MCF 10A (cell line): Measurements from ENCODE around the gene CD48. TPM values are rescaled to one million over a fixed set of nuclear protein-coding genes. Genes with fewer than 3 reads are reported as not detected.

Source experiments
- BruUV-seq: library from RNA; stranded (reverse); fragments of 400-500 nt; replicated peaks from 2 replicates; lab custom pipeline; 2021; lab: Mats Ljungman, UMichigan
- CTCF ChIA-PET: fragments of 300-600 bp; sonication (Branson Sonifier 250); formaldehyde crosslinking; extraction: SDS; loops from one replicate; lab custom pipeline; 2021; ENCODE audit warnings: antibody characterized with exemption, inconsistent platforms; lab: Yijun Ruan, JAX
- POLR2A ChIA-PET: fragments of 300-600, 350-650 bp; sonication (Branson Sonifier 250); formaldehyde crosslinking; extraction: SDS; loops from one replicate; lab custom pipeline; 2020; ENCODE audit warnings: antibody characterized with exemption, inconsistent platforms; lab: Yijun Ruan, JAX
- DNase-seq: peaks from one replicate; pipeline ENCODE4 v3.0.0-alpha.2; 2018; ENCODE audit not compliant: unreplicated experiment
- H3K27ac Mint-ChIP-seq: one replicate; pipeline ENCODE4 v1.8.0; 2022; ENCODE audit warnings: mild to moderate bottlenecking, low read depth, mixed read lengths; ENCODE audit not compliant: unreplicated experiment
- H3K27me3 Mint-ChIP-seq: one replicate; pipeline ENCODE4 v1.8.0; 2022; ENCODE audit warnings: mixed read lengths; ENCODE audit not compliant: insufficient read depth, unreplicated experiment
- H3K36me3 Mint-ChIP-seq: one replicate; pipeline ENCODE4 v1.8.0; 2022; ENCODE audit warnings: mild to moderate bottlenecking, moderate library complexity, mixed read lengths; ENCODE audit not compliant: insufficient read depth, unreplicated experiment
- H3K4me1 Mint-ChIP-seq: one replicate; pipeline ENCODE4 v1.8.0; 2022; ENCODE audit warnings: mixed read lengths; ENCODE audit not compliant: insufficient read depth, unreplicated experiment
- H3K4me3 Mint-ChIP-seq: one replicate; pipeline ENCODE4 v1.8.0; 2022; ENCODE audit warnings: mild to moderate bottlenecking, moderate library complexity, mixed read lengths; ENCODE audit not compliant: unreplicated experiment
- H3K9me3 Mint-ChIP-seq: one replicate; pipeline ENCODE4 v1.8.0; 2022; ENCODE audit warnings: mixed read lengths; ENCODE audit not compliant: unreplicated experiment
- CTCF ChIP-seq: fragments of 200-600 bp; IDR thresholded peaks from one replicate; pipeline ENCODE4 v1.8.0; 2022; ENCODE audit warnings: antibody characterized with exemption, mild to moderate bottlenecking; ENCODE audit not compliant: unreplicated experiment
- intact Hi-C: fragments of 100-400 bp; cut with micrococcal nuclease; formaldehyde crosslinking; loops from 2 replicates; pipeline ENCODE4 v1.14.1; 2022
- total RNA-seq: library from RNA; stranded (reverse); gene quantifications from 2 replicates; pipeline ENCODE4 v1.2.3, GENCODE V29; 2022

Gene CD48
- total RNA-seq, 1 experiment from 2014 or later: not detected

DNA sequence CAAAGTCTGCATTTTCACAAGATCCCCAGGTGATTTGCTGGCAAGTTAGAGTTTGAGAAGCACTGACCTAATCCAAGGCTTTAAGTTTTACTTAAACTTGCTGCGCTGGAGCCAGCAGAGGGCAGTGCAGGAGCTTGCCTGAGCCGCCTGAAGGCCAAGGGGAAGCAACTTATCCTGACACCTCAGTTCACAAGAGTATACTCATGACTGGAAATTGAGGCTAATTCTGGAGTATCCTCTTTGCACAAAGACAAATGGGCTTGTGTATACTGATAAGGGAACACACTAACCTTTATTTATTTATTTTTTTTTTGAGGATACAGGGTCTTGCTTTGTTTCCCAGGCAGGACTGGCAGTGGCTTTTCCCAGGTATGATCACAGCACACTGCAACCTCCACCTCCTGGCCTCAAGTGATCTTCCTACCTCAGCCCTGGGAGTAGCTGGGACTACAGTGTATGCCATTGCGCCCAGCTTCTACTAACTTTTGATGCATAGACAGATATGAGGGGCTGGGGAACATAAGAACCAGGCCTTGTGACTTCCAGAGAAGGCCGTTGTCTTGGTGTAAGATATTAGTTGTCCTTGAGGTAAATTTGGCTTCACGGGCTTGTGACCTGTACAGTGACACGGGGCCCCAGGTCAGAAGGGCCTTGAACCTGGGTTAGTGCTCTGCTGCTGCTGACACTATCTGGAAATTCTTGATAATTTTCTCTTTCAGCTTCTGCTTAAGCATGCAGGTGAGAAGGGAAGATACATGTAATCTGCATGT, 35.8 kb downstream of the CD48 start:
- intact Hi-C loops: loop anchor here (1.0 to 10.0 kb wide), 8 partner anchors 51 to 314 kb away; partner anchors contain the start of gene ITLN2
- BruUV-seq: no TSS peak
- DNase-seq: peak; percentile 74
- Mint-ChIP-seq H3K27me3 (peaks cover 31% of the 10 kb centered on the region), H3K4me1 (no peaks in the 10 kb centered on the region), H3K36me3 (no peaks in the 10 kb centered on the region), H3K9me3 (peaks cover 2% of the 10 kb centered on the region), H3K4me3 (no peak overlapping the region), H3K27ac (no peak overlapping the region)
- CTCF ChIA-PET: interaction anchor here (0.5 to 9.5 kb wide), 80 partner anchors 9 to 822 kb away, joined by 3 to 97 read pairs (median 4); partner anchors contain the start of genes CD48, ITLN1, ITLN2 and SLAMF7
- POLR2A ChIA-PET: interaction anchor here (0.6 to 1.6 kb wide), 6 partner anchors 8 to 312 kb away, joined by 3 to 5 read pairs (median 3); no protein-coding TSS in a partner anchor
- TF ChIP-seq CTCF: peak; percentile 90

DNA sequence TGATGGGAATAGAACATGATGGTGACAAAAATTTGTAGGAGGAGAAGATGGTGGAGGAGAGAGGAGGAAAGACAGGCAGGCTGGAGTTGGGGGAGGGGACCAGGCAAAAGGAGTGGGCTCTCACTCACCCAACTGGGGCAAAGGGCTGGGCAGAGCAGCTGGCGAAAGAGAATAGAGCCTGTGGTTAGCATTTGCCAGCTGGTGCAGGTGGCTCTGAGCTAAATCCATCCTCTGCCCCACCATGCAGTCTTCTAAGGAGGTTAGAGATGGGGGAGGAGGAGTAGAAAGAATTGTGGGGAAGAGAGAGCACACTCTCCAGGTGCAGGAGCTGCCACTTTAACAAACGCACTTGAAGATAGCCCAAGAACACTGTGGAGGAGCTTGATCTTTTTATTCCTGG, 37.2 kb downstream of the CD48 start:
- H3K9me3 Mint-ChIP-seq: peaks cover 8% of the 10 kb centered on the region
- no peak for TF ChIP-seq CTCF
- no peak overlapping the region for H3K4me3 Mint-ChIP-seq
- H3K27ac Mint-ChIP-seq: no peak overlapping the region
- DNase-seq: no peak
- BruUV-seq: no TSS peak
- CTCF ChIA-PET: interaction anchor here (0.6 to 9.5 kb wide), 45 partner anchors 10 to 716 kb away, joined by 3 to 97 read pairs (median 5); partner anchors contain the start of gene ITLN2
- intact Hi-C loops: loop anchor here (2.0 to 10.0 kb wide), 2 partner anchors 102 to 250 kb away; no protein-coding TSS in a partner anchor
- no peaks in the 10 kb centered on the region for H3K36me3 Mint-ChIP-seq
- no peaks in the 10 kb centered on the region for H3K4me1 Mint-ChIP-seq
- peaks cover 33% of the 10 kb centered on the region for H3K27me3 Mint-ChIP-seq
- POLR2A ChIA-PET: no interaction called here

- ChIA-PET POLR2A (interaction anchor here (0.6 to 1.3 kb wide), 2 partner anchors 14 to 196 kb away, joined by 3 read pairs; no protein-coding TSS in a partner anchor), CTCF (interaction anchor here (0.6 to 4.4 kb wide), 21 partner anchors 8 to 465 kb away, joined by 3 to 40 read pairs (median 6); no protein-coding TSS in a partner anchor)
- Mint-ChIP-seq H3K27ac (no peak overlapping the region), H3K27me3 (peaks cover 27% of the 10 kb centered on the region), H3K4me3 (no peak overlapping the region), H3K9me3 (peaks cover 11% of the 10 kb centered on the region), H3K4me1 (no peaks in the 10 kb centered on the region), H3K36me3 (no peaks in the 10 kb centered on the region)
- no peak for TF ChIP-seq CTCF
- intact Hi-C loops: loop anchor here (10.0 kb wide), 1 partner anchor 248 kb away; no protein-coding TSS in a partner anchor
- no peak for DNase-seq
- no TSS peak for BruUV-seq
Measured at GRCh38 chr1:160672789-160673695, 38.6 kb downstream of the CD48 start.
